K562 (cell line): Measurements from ENCODE around the gene HOMEZ. TPM values are rescaled to one million over a fixed set of nuclear protein-coding genes. Genes with fewer than 3 reads are reported as not detected.

ENCODE experiments used
- ATF4 ChIP-seq: fragments of 450-650 bp; formaldehyde crosslinking; IDR thresholded peaks from 2 replicates; pipeline ENCODE4 v1.4.0; 2022; ENCODE audit warnings: mild to moderate bottlenecking, moderate library complexity
- E2F5 ChIP-seq: sonication (generic); formaldehyde crosslinking; IDR thresholded peaks from 2 replicates; pipeline ENCODE4 v1.8.0; 2022; ENCODE audit warnings: mild to moderate bottlenecking, missing genetic modification reagents
- FIP1L1 ChIP-seq: fragments of 200-400 bp; formaldehyde crosslinking; IDR thresholded peaks from 2 replicates; pipeline ENCODE4 v1.6.1; 2018; ENCODE audit warnings: mild to moderate bottlenecking, low read depth, low read length; ENCODE audit not compliant: poor library complexity, severe bottlenecking
- FOXJ3 ChIP-seq: sonication (generic); formaldehyde crosslinking; IDR thresholded peaks from 2 replicates; pipeline ENCODE4 v1.4.0; 2020; ENCODE audit warnings: mild to moderate bottlenecking, missing genetic modification reagents
- HMG20A ChIP-seq: fragments of 450-650 bp; formaldehyde crosslinking; conservative IDR thresholded peaks from 2 replicates; pipeline ENCODE4 v1.4.0; 2020; ENCODE audit warnings: mild to moderate bottlenecking, mixed read lengths
- IRF1 ChIP-seq: sonication (generic); formaldehyde crosslinking; IDR thresholded peaks from 2 replicates; pipeline ENCODE4 v1.8.0; 2022; ENCODE audit warnings: missing genetic modification reagents, mild to moderate bottlenecking, borderline replicate concordance
- KLF6 ChIP-seq: fragments of 250-450 bp; sonication (Bioruptor Pico); IDR thresholded peaks from 2 replicates; pipeline ENCODE4 v1.4.0; 2020; ENCODE audit warnings: mild to moderate bottlenecking, moderate library complexity, borderline replicate concordance
- PHF21A ChIP-seq: fragments of 450-650 bp; IDR thresholded peaks from 2 replicates; pipeline ENCODE4 v1.6.1; 2017; ENCODE audit warnings: low read depth, borderline replicate concordance
- SMARCE1 ChIP-seq: fragments of 450-650 bp; IDR thresholded peaks from 2 replicates; pipeline ENCODE4 v1.7.1; 2016; ENCODE audit warnings: mild to moderate bottlenecking
- TEAD1 ChIP-seq, 2 experiments: fragments of 450-650 bp in 1 of 2; sonication (generic) in 1 of 2; formaldehyde crosslinking; IDR thresholded peaks; 2 replicates each; pipeline versions ENCODE4 v1.4.0 to v1.8.0; 2020 to 2022; ENCODE audit warnings: mild to moderate bottlenecking in 2 of 2, missing genetic modification reagents in 1 of 2
- ZBTB40 ChIP-seq, 2 experiments: fragments of 450-650 bp in 1 of 2; sonication (generic) in 1 of 2; formaldehyde crosslinking in 1 of 2; IDR thresholded peaks; 2 replicates each; pipeline versions ENCODE4 v1.7.1 to v1.9.0; 2016 to 2022; ENCODE audit warnings: inconsistent platforms in 1 of 2, mild to moderate bottlenecking in 1 of 2, missing genetic modification reagents in 1 of 2
- ZBTB9 ChIP-seq: fragments of 450-650 bp; formaldehyde crosslinking; IDR thresholded peaks from 2 replicates; pipeline ENCODE4 v1.4.0; 2020; ENCODE audit warnings: mild to moderate bottlenecking, moderate library complexity
- polyA plus RNA-seq, 8 experiments: library from polyadenylated mRNA; depleted of rRNA in 4 of 8; stranded (reverse) in 5 of 8; unstranded in 3 of 8; fragments of >200 nt; fragmentation: Nextera tagmentation in 2 of 8; fragmentation: Illumina TruSeq in 1 of 8; extraction: Ambion mirVana in 2 of 8; extraction: Trizol in 1 of 8; gene quantifications; 2 replicates each; pipeline versions ENCODE4 v1.2.1 to v1.2.3, GENCODE V29; 2011 to 2014; ENCODE audit warnings: inconsistent platforms in 1 of 8, missing spikeins in 1 of 8
- total RNA-seq, 7 experiments: library from RNA; depleted of rRNA in 6 of 7; stranded (reverse); fragments of >200 nt in 6 of 7; fragmentation: Illumina TruSeq in 2 of 7; extraction: Trizol in 2 of 7; gene quantifications; 2 replicates each; pipeline versions ENCODE4 v1.2.1 to v1.2.3, GENCODE V29; 2011 to 2021; ENCODE audit warnings: low replicate concordance in 1 of 7

HOMEZ gene
- total and polyA plus RNA-seq, 9 of the 15 experiments (the other 6 are each of a cell fraction or from before 2014, with no cell fraction given) = 3.0 to 30.2 (median 16.9) TPM

GRCh38 chr14:23302290-23303225 is 16.6 kb upstream of the HOMEZ start, which contains the start of gene PPP1R3E (continued):
- TF ChIP-seq IRF1 (CRISPR knock-in tag) = no peak
- TF ChIP-seq ZBTB9 (CRISPR knock-in tag) = peak; percentile 11; the same call in 1 of the 2 replicates
- TF ChIP-seq ZBTB40 (IDR thresholded peaks at IDR 0.05) = no peak
- TF ChIP-seq ZBTB40 (CRISPR knock-in tag; IDR thresholded peaks at IDR 0.05) = no peak
- no peak for TF ChIP-seq KLF6
- no peak for TF ChIP-seq PHF21A
- no peak for TF ChIP-seq FOXJ3 (CRISPR knock-in tag)
- TF ChIP-seq SMARCE1 = 0 out of 2 replicates have a peak, but pooled peaks have one; percentile 16
- TF ChIP-seq E2F5 = 0 out of 2 replicates have a peak, but pooled peaks have one; percentile 8
- no peak for TF ChIP-seq ATF4
- no peak for TF ChIP-seq HMG20A (CRISPR knock-in tag)
- TF ChIP-seq FIP1L1 = no peak
- TF ChIP-seq TEAD1 (CRISPR knock-in tag; IDR thresholded peaks at IDR 0.05) = no peak
